ENCODE measurements around the gene COL18A1. TPM values are rescaled to one million over a fixed set of nuclear protein-coding genes. Genes with fewer than 3 reads are reported as not detected.

COL18A1 gene
- total and polyA plus RNA-seq, 2 donors = 18.9 to 58.6 TPM

DNA sequence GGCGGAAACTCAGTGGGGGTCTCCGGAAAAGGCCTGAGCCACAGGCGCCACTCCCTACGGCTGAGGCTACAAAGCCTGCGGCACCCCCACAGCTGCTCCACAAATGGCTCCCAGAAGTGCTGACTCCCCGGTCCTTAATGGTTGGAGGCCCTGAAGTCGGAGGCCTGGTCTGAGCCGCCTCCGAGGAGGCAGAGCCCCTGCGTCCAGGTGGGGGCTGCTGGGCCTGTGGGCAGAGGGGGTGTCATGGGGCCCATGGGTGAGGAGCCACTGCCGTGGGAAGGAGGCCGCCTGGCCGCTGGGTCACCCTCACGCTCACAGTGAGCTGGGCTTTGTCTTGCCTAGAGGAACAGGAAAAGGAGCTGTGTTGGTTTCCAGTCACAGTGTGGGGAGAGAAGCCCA is 12.4 kb upstream of the COL18A1 start:
- H3K4me1 ChIP-seq (ENCODE audit: control insufficient read depth in 2 of 2, insufficient read depth in 2 of 2, low read length in 2 of 2) = peaks cover 0 to 6% of the 10 kb centered on the region in 2 donors
- H3K4me3 ChIP-seq (ENCODE audit: low read length in 2 of 2) = no peak overlapping the region
- WGBS = 89% methylated on average over 14 of the region's 14 CpGs
- DNase-seq (ENCODE audit: low read depth in 6 of 9, low spot score in 9 of 9) = no peak
- H3K9me3 ChIP-seq (ENCODE audit: control insufficient read depth in 2 of 2, insufficient read depth in 1 of 2, low read length in 1 of 2) = peaks cover 1 to 5% of the 10 kb centered on the region in 2 donors
- no peak overlapping the region for H3K27ac ChIP-seq (ENCODE audit: low read depth in 1 of 2, low read length in 1 of 2)
- H3K36me3 ChIP-seq (ENCODE audit: control insufficient read depth in 2 of 2, insufficient read depth in 2 of 2, low read length in 1 of 2) = no peaks in the 10 kb centered on the region
- peaks cover 0 to 28% of the 10 kb centered on the region in 2 donors for H3K27me3 ChIP-seq (ENCODE audit: control insufficient read depth in 2 of 2, insufficient read depth in 1 of 2, low read length in 1 of 2)

GRCh38 chr21:45393021-45393420 is 11.9 kb upstream of the COL18A1 start:
- Histone ChIP-seq H3K4me1 (ENCODE audit: control insufficient read depth in 2 of 2, insufficient read depth in 2 of 2, low read length in 2 of 2) (peaks cover 0 to 6% of the 10 kb centered on the region in 2 donors), H3K36me3 (ENCODE audit: control insufficient read depth in 2 of 2, insufficient read depth in 2 of 2, low read length in 1 of 2) (no peaks in the 10 kb centered on the region), H3K27ac (ENCODE audit: low read depth in 1 of 2, low read length in 1 of 2) (no peak overlapping the region), H3K9me3 (ENCODE audit: control insufficient read depth in 2 of 2, insufficient read depth in 1 of 2, low read length in 1 of 2) (peaks cover 1 to 5% of the 10 kb centered on the region in 2 donors), H3K4me3 (ENCODE audit: low read length in 2 of 2) (no peak overlapping the region), H3K27me3 (ENCODE audit: control insufficient read depth in 2 of 2, insufficient read depth in 1 of 2, low read length in 1 of 2) (peaks cover 0 to 25% of the 10 kb centered on the region in 2 donors)
- DNase-seq (ENCODE audit: low read depth in 6 of 9, low spot score in 9 of 9) = no peak
- WGBS = 92% methylated on average over 26 of the region's 26 CpGs

DNA sequence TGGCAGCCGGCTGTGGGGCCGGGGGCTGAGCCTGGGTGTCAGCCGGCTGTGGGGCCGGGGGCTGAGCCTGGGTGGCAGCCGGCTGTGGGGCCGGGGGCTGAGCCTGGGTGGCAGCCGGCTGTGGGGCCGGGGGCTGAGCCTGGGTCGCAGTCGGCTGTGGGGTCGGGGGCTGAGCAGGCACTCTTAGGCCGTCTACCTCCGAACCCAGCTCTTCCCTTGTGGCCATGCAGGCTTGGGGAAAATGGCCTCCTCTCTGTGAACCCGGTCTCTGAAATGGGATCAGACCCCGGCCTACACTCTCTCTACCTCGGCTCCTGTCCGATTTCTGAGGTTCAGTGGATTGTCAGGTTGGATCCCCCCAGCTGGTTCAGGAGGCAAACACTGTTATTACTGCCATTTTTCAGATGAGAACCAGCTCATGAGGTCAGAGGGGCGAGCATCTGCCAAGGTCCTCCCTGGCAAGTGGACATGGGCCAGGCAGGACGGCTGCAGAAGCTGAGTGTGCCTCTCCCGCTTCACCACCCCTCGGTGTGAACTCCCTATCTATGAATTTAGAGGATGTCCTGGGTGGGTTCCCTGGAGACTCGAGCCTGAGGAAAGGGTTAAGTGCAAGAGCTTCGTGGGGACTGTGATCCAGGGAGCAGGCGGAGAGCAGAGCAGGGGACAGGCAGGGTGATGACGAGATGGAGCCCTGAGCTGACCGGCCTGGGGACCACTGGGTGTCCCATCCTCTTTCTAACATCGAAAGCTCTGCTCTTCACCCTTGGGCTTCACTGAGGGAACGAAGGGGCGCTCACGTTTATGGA is 10.9 kb upstream of the COL18A1 start:
- Histone ChIP-seq H3K4me1 (ENCODE audit: control insufficient read depth in 2 of 2, insufficient read depth in 2 of 2, low read length in 2 of 2) (peaks cover 0 to 6% of the 10 kb centered on the region in 2 donors), H3K27me3 (ENCODE audit: control insufficient read depth in 2 of 2, insufficient read depth in 1 of 2, low read length in 1 of 2) (peaks cover 0 to 24% of the 10 kb centered on the region in 2 donors), H3K27ac (ENCODE audit: low read depth in 1 of 2, low read length in 1 of 2) (no peak overlapping the region), H3K9me3 (ENCODE audit: control insufficient read depth in 2 of 2, insufficient read depth in 1 of 2, low read length in 1 of 2) (peaks cover 1 to 5% of the 10 kb centered on the region in 2 donors), H3K4me3 (ENCODE audit: low read length in 2 of 2) (no peak overlapping the region), H3K36me3 (ENCODE audit: control insufficient read depth in 2 of 2, insufficient read depth in 2 of 2, low read length in 1 of 2) (no peaks in the 10 kb centered on the region)
- 90% methylated on average over 29 of the region's 30 CpGs for WGBS
- no peak for DNase-seq (ENCODE audit: low read depth in 6 of 9, low spot score in 9 of 9)

DNA sequence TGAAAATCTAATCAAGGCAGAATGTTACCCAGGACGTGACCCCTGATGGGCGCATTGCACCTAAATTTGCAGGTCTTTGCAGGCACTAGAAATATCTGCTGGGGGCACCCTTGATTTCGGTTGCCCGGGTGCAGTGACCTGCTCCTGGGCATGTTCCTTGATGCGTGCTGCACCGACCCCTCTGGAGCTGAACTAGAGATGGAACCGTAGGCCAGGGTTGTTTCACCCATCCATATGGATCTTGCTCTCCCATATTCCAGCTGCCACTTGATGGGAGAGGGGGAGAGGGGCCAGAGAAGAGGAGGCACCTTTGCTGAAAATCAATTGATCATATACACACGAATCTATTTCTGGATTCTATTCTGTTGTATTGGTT is 8.4 kb upstream of the COL18A1 start:
- peaks cover 0 to 6% of the 10 kb centered on the region in 2 donors for H3K4me1 ChIP-seq (ENCODE audit: control insufficient read depth in 2 of 2, insufficient read depth in 2 of 2, low read length in 2 of 2)
- DNase-seq (ENCODE audit: low read depth in 6 of 9, low spot score in 9 of 9) = no peak
- no peaks in the 10 kb centered on the region for H3K36me3 ChIP-seq (ENCODE audit: control insufficient read depth in 2 of 2, insufficient read depth in 2 of 2, low read length in 1 of 2)
- peaks cover 0 to 1% of the 10 kb centered on the region in 2 donors for H3K9me3 ChIP-seq (ENCODE audit: control insufficient read depth in 2 of 2, insufficient read depth in 1 of 2, low read length in 1 of 2)
- H3K4me3 ChIP-seq (ENCODE audit: low read length in 2 of 2) = no peak overlapping the region
- 88% methylated on average over 8 of the region's 8 CpGs for WGBS
- peaks cover 0 to 32% of the 10 kb centered on the region in 2 donors for H3K27me3 ChIP-seq (ENCODE audit: control insufficient read depth in 2 of 2, insufficient read depth in 1 of 2, low read length in 1 of 2)
- H3K27ac ChIP-seq (ENCODE audit: low read depth in 1 of 2, low read length in 1 of 2) = no peak overlapping the region

DNA sequence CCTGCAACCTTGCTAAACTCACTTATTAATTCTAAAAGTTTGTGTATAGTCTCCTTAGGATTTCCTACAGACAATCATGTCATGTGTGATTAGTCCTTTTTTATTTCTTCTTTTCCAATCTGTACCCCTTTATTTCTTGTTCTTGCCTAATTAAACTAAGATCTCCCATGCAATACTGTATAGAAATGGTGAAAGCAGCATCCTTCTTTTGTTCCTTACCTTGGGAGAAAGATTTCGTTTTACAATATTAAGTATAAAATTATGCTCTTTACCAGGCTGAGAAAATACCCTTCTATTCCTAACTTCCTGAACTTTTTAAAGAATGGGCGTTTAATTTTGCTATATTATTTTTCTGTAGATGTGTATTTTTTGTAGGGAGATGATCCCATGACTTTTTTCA is 7.6 kb upstream of the COL18A1 start:
- Histone ChIP-seq H3K4me3 (ENCODE audit: low read length in 2 of 2) (no peak overlapping the region), H3K27me3 (ENCODE audit: control insufficient read depth in 2 of 2, insufficient read depth in 1 of 2, low read length in 1 of 2) (peaks cover 1 to 34% of the 10 kb centered on the region in 2 donors), H3K9me3 (ENCODE audit: control insufficient read depth in 2 of 2, insufficient read depth in 1 of 2, low read length in 1 of 2) (peaks cover 1 to 4% of the 10 kb centered on the region in 2 donors), H3K4me1 (ENCODE audit: control insufficient read depth in 2 of 2, insufficient read depth in 2 of 2, low read length in 2 of 2) (peaks cover 0 to under 1% of the 10 kb centered on the region in 2 donors), H3K27ac (ENCODE audit: low read depth in 1 of 2, low read length in 1 of 2) (no peak overlapping the region), H3K36me3 (ENCODE audit: control insufficient read depth in 2 of 2, insufficient read depth in 2 of 2, low read length in 1 of 2) (no peaks in the 10 kb centered on the region)
- WGBS = 95% methylated on average over 2 of the region's 2 CpGs
- no peak for DNase-seq (ENCODE audit: low read depth in 6 of 9, low spot score in 9 of 9)

DNA sequence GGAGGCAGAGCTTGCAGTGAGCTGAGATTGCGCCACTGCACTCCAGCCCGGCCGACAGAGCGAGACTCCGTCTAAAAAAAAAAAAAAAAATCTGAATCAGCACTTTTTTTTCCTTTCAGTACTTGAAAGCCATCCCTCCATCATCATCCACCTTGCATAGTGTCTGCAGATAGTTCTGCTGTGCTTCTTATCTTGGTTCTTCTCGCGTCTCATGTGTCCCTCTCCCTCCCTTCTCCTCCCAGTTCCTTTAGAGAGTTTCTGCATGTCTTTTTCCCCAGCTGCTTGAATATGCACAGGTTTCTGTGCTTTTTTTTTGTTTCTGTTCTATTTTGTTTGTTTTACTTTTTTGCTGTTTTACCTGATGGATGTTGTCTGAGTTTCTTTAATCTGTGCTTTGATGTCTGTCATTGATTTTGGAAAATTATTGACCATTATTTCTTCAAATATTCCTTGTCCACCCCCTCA is 3.9 kb upstream of the COL18A1 start:
- no peak for DNase-seq (ENCODE audit: low read depth in 6 of 9, low spot score in 9 of 9)
- no peaks in the 10 kb centered on the region for H3K36me3 ChIP-seq (ENCODE audit: control insufficient read depth in 2 of 2, insufficient read depth in 2 of 2, low read length in 1 of 2)
- H3K4me1 ChIP-seq (ENCODE audit: control insufficient read depth in 2 of 2, insufficient read depth in 2 of 2, low read length in 2 of 2) = peaks cover 0 to 3% of the 10 kb centered on the region in 2 donors
- 96% methylated on average over 7 of the region's 7 CpGs for WGBS
- peaks cover 37 to 53% of the 10 kb centered on the region in 2 donors for H3K27me3 ChIP-seq (ENCODE audit: control insufficient read depth in 2 of 2, insufficient read depth in 1 of 2, low read length in 1 of 2)
- H3K4me3 ChIP-seq (ENCODE audit: low read length in 2 of 2) = no peak overlapping the region
- H3K9me3 ChIP-seq (ENCODE audit: control insufficient read depth in 2 of 2, insufficient read depth in 1 of 2, low read length in 1 of 2) = peaks cover 0 to 8% of the 10 kb centered on the region in 2 donors
- no peak overlapping the region for H3K27ac ChIP-seq (ENCODE audit: low read depth in 1 of 2, low read length in 1 of 2)

GRCh38 chr21:45401916-45402900 is 2.8 kb upstream of the COL18A1 start:
- Histone ChIP-seq H3K27me3 (ENCODE audit: control insufficient read depth in 2 of 2, insufficient read depth in 1 of 2, low read length in 1 of 2) (peaks cover 47 to 62% of the 10 kb centered on the region in 2 donors), H3K4me3 (ENCODE audit: low read length in 2 of 2) (no peak overlapping the region), H3K9me3 (ENCODE audit: control insufficient read depth in 2 of 2, insufficient read depth in 1 of 2, low read length in 1 of 2) (peaks cover 0 to 8% of the 10 kb centered on the region in 2 donors), H3K27ac (ENCODE audit: low read depth in 1 of 2, low read length in 1 of 2) (no peak overlapping the region), H3K4me1 (ENCODE audit: control insufficient read depth in 2 of 2, insufficient read depth in 2 of 2, low read length in 2 of 2) (peaks cover 3 to 9% of the 10 kb centered on the region in 2 donors), H3K36me3 (ENCODE audit: control insufficient read depth in 2 of 2, insufficient read depth in 2 of 2, low read length in 1 of 2) (no peaks in the 10 kb centered on the region)
- no peak for DNase-seq (ENCODE audit: low read depth in 6 of 9, low spot score in 9 of 9)
- 96% methylated on average over 17 of the region's 17 CpGs for WGBS

DNA sequence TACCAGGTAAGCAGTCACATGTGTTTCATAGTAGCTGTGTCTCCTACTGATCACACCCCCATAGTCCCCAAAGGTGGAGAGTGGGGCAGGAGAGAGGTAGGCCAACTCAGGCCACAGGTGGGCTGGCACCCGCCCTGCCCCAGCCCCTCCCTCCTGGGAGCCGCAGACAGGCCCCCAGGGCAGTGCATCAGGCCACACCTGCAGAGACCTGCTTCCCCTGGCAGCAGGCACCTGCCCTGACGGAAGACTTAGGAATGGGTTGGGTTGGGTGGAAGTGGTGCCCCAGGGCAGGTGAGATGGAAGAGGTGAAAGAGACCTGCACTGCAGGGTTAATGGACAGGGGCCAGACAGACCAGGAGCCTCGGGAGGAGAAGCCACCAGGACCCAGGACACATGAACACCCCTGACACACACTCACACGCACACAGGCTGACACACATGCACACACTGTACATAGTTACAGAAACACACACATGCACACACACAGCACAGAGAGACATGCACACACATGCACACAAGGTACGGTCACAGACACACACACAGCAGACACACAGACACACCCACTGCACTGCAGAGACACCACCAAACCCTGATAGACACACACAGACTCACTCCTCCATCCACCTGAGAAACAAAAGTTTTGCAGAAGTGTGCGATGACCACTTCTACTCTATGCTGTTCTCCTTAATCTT is 1.7 kb upstream of the COL18A1 start:
- no peak for DNase-seq (ENCODE audit: low read depth in 6 of 9, low spot score in 9 of 9)
- peaks cover 0 to 8% of the 10 kb centered on the region in 2 donors for H3K9me3 ChIP-seq (ENCODE audit: control insufficient read depth in 2 of 2, insufficient read depth in 1 of 2, low read length in 1 of 2)
- no peaks in the 10 kb centered on the region for H3K36me3 ChIP-seq (ENCODE audit: control insufficient read depth in 2 of 2, insufficient read depth in 2 of 2, low read length in 1 of 2)
- 92% methylated on average over 7 of the region's 7 CpGs for WGBS
- H3K4me3 ChIP-seq (ENCODE audit: low read length in 2 of 2) = no peak overlapping the region
- peaks cover 56 to 70% of the 10 kb centered on the region in 2 donors for H3K27me3 ChIP-seq (ENCODE audit: control insufficient read depth in 2 of 2, insufficient read depth in 1 of 2, low read length in 1 of 2)
- peaks cover 3 to 20% of the 10 kb centered on the region in 2 donors for H3K4me1 ChIP-seq (ENCODE audit: control insufficient read depth in 2 of 2, insufficient read depth in 2 of 2, low read length in 2 of 2)
- no peak overlapping the region for H3K27ac ChIP-seq (ENCODE audit: low read depth in 1 of 2, low read length in 1 of 2)
